GM12878 (cell line): Measurements from ENCODE around the gene MYOCOS. TPM values are rescaled to one million over a fixed set of nuclear protein-coding genes. Genes with fewer than 3 reads are reported as not detected.

Experiments used
- ATAC-seq: fragments of 200-7000 bp; cut with Tn5 transposase; 3 replicates; pipeline ENCODE4 v1.9.1; 2020; ENCODE audit warnings: mild to moderate bottlenecking, moderate library complexity
- BruUV-seq: library from RNA; stranded (reverse); fragments of 400-500 nt; replicated peaks from 2 replicates; lab custom pipeline; 2021; lab: Mats Ljungman, UMichigan
- CTCF ChIA-PET: fragments of 300-600 bp; sonication (Branson Sonifier 250); formaldehyde crosslinking; extraction: SDS; loops from one replicate; lab custom pipeline; 2021; ENCODE audit warnings: inconsistent platforms; lab: Yijun Ruan, JAX
- POLR2A ChIA-PET: fragments of 350-600 bp; formaldehyde crosslinking; extraction: SDS; loops from one replicate; lab custom pipeline; 2021; ENCODE audit warnings: inconsistent platforms; lab: Charles Lee
- RAD21 ChIA-PET: fragments of 300-600 bp; sonication (Branson Sonifier 250); formaldehyde crosslinking; loops from one replicate; lab custom pipeline; 2023; ENCODE audit warnings: antibody characterized with exemption; ENCODE audit not compliant: unreplicated experiment; lab: Charles Lee
- SMC1A ChIA-PET: fragments of 300-600 bp; sonication (Branson Sonifier 250); formaldehyde crosslinking; loops from one replicate; lab custom pipeline; 2023; ENCODE audit not compliant: unreplicated experiment, uncharacterized antibody; lab: Charles Lee
- DNase-seq: peaks from one replicate; pipeline ENCODE4 v3.0.0-alpha.2; 2011; ENCODE audit warnings: low read depth, low spot score
- FAIRE-seq: peaks from 3 replicates; lab custom pipeline; 2011; peaks lifted over from hg19 to GRCh38; lab: Jason Lieb, UNC
- H2AFZ ChIP-seq: 2 replicates; pipeline ENCODE4 v1.6.0; 2011; ENCODE audit warnings: low read depth, low read length, control low read depth; ENCODE audit not compliant: control insufficient read depth
- H3K27ac ChIP-seq: 2 replicates; pipeline ENCODE4 v1.5.1; 2011; ENCODE audit warnings: control low read depth; ENCODE audit not compliant: control insufficient read depth, insufficient read depth
- H3K27me3 ChIP-seq, 2 experiments: replicated peaks in 1 of 2; 2 replicates each; pipeline versions ENCODE4 v1.6.0 to v1.6.1; 2011; ENCODE audit warnings: low read length in 1 of 2; ENCODE audit not compliant: control insufficient read depth in 2 of 2, insufficient read depth in 2 of 2
- H3K36me3 ChIP-seq, 2 experiments: 2 replicates each; pipeline ENCODE4 v1.5.1; 2011; ENCODE audit warnings: low read length in 1 of 2; ENCODE audit not compliant: control insufficient read depth in 2 of 2, insufficient read depth in 2 of 2
- H3K4me1 ChIP-seq: 2 replicates; pipeline ENCODE4 v1.6.1; 2011; ENCODE audit warnings: mild to moderate bottlenecking, low read length, moderate library complexity, mixed read lengths; ENCODE audit not compliant: control insufficient read depth, insufficient read depth
- H3K4me2 ChIP-seq: 2 replicates; pipeline ENCODE4 v1.6.0; 2011; ENCODE audit warnings: control low read depth; ENCODE audit not compliant: control insufficient read depth, insufficient read depth
- H3K4me3 ChIP-seq: fragments of 200-600 bp; sonication (generic); 2 replicates; pipeline ENCODE4 v1.5.1; 2016
- H3K79me2 ChIP-seq: 2 replicates; pipeline ENCODE4 v1.6.0; 2011; ENCODE audit warnings: low read length; ENCODE audit not compliant: control insufficient read depth, insufficient read depth
- H3K9ac ChIP-seq: 2 replicates; pipeline ENCODE4 v1.8.0; 2011; ENCODE audit warnings: low read length, control low read depth, mixed read lengths; ENCODE audit not compliant: control insufficient read depth, insufficient read depth
- H3K9me3 ChIP-seq: replicated peaks from 3 replicates; pipeline ENCODE4 v1.5.1; 2011; ENCODE audit warnings: mild to moderate bottlenecking, low read length; ENCODE audit not compliant: control insufficient read depth, insufficient read depth
- H4K20me1 ChIP-seq: 2 replicates; pipeline ENCODE4 v1.6.0; 2011; ENCODE audit not compliant: control insufficient read depth, insufficient read depth
- BCL3 ChIP-seq: IDR thresholded peaks from 2 replicates; pipeline ENCODE4 v1.6.1; 2011; ENCODE audit warnings: borderline replicate concordance, low read depth, mild to moderate bottlenecking, moderate library complexity, low read length; ENCODE audit not compliant: insufficient read depth, poor library complexity, severe bottlenecking
- CTCF ChIP-seq, 3 experiments: IDR thresholded peaks in 2 of 3; conservative IDR thresholded peaks in 1 of 3; 2 replicates each; pipeline ENCODE4 v1.5.1; 2011; ENCODE audit warnings: low read depth in 3 of 3, low read length in 3 of 3, mild to moderate bottlenecking in 3 of 3, control low read depth in 2 of 3, moderate library complexity in 2 of 3, inconsistent platforms in 1 of 3, mixed read lengths in 1 of 3; ENCODE audit not compliant: control insufficient read depth in 2 of 3, insufficient read depth in 1 of 3; ENCODE audit errors: extremely low read depth in 1 of 3
- DPF2 ChIP-seq: fragments of 450-650 bp; IDR thresholded peaks from 2 replicates; pipeline ENCODE4 v1.6.1; 2017; ENCODE audit warnings: mild to moderate bottlenecking
- IKZF1 ChIP-seq: fragments of 450-650 bp; conservative IDR thresholded peaks from 2 replicates; pipeline ENCODE4 v1.6.1; 2017; ENCODE audit warnings: antibody characterized with exemption, mild to moderate bottlenecking
- IRF4 ChIP-seq: IDR thresholded peaks from 2 replicates; pipeline ENCODE4 v1.6.1; 2011; ENCODE audit warnings: low read depth, low read length
- RAD51 ChIP-seq: fragments of 450-650 bp; IDR thresholded peaks from 2 replicates; pipeline ENCODE4 v1.6.1; 2016; ENCODE audit warnings: moderate library complexity, mild to moderate bottlenecking, inconsistent platforms
- RCOR1 ChIP-seq: conservative IDR thresholded peaks from 2 replicates; pipeline ENCODE4 v1.6.1; 2012; ENCODE audit warnings: low read depth, low read length, improper control_type of control experiment
- SKIL ChIP-seq: fragments of 450-650 bp; IDR thresholded peaks from 2 replicates; pipeline ENCODE4 v1.6.1; 2017; ENCODE audit warnings: mild to moderate bottlenecking, low read depth, inconsistent platforms; ENCODE audit not compliant: poor library complexity, severe bottlenecking
- SPI1 ChIP-seq: IDR thresholded peaks from 2 replicates; pipeline ENCODE4 v1.6.1; 2011; ENCODE audit warnings: low read depth, mild to moderate bottlenecking, low read length, moderate library complexity, borderline replicate concordance; ENCODE audit not compliant: insufficient read depth
- WGBS: methylation state at CpG from one replicate; pipeline ENCODE4 v1.1.6; 2016; ENCODE audit warnings: low lambda C conversion rate; ENCODE audit not compliant: insufficient replicate concordance, insufficient coverage; ENCODE audit errors: missing lambda C conversion rate; 5-methylcytosine and 5-hydroxymethylcytosine counted together
- in situ Hi-C: fragments of 300-500 bp; cut with MboI; formaldehyde crosslinking; loops from 9 replicates; pipeline ENCODE4 v1.14.3; 2018; ENCODE audit warnings: mixed read lengths
- intact Hi-C: fragments of 100-400 bp; cut with micrococcal nuclease; formaldehyde crosslinking; loops from one replicate; pipeline ENCODE4 v1.14.2; 2022; ENCODE audit not compliant: unreplicated experiment
- polyA plus RNA-seq, 11 experiments: library from polyadenylated mRNA; depleted of rRNA in 4 of 11; unstranded in 6 of 11; stranded (reverse) in 5 of 11; fragments of >200 nt; fragmentation: Nextera tagmentation in 4 of 11; fragmentation: Illumina TruSeq in 1 of 11; extraction: Ambion mirVana in 4 of 11; extraction: Trizol in 1 of 11; gene quantifications; 1 replicate in 1 of 11; 2 replicates in 10 of 11; pipeline versions ENCODE4 v1.2.1 to v1.2.3, GENCODE V29; 2011 to 2016; ENCODE audit warnings: inconsistent platforms in 2 of 11, missing spikeins in 2 of 11, low read depth in 1 of 11
- total RNA-seq, 4 experiments: library from RNA; depleted of rRNA in 3 of 4; stranded (reverse); fragments of >200 nt in 3 of 4; fragmentation: Illumina TruSeq in 1 of 4; extraction: Trizol in 1 of 4; gene quantifications; 2 replicates each; pipeline versions ENCODE4 v1.2.1 to v1.2.3, GENCODE V29; 2013 to 2021

The MYOCOS gene
- total and polyA plus RNA-seq, 10 of the 15 experiments (the other 5 are each of a cell fraction or from before 2014, with no cell fraction given), result 0.12 to 0.24 (median 0.16) TPM; not detected in 4

- ChIA-PET SMC1A (interaction anchor here (1.4 kb wide), 1 partner anchor 13 kb away, joined by 6 read pairs; no protein-coding TSS in a partner anchor), POLR2A (interaction anchor here (0.5 to 1.4 kb wide), 2 partner anchors 10 to 15 kb away, joined by 3 to 5 read pairs; no protein-coding TSS in a partner anchor), RAD21 (no interaction called here)
- no TSS peak for BruUV-seq
- Histone ChIP-seq H4K20me1 (no peaks in the 10 kb centered on the region), H3K27me3 (no peaks in the 10 kb centered on the region), H2AFZ (no peak overlapping the region), H3K79me2 (no peaks in the 10 kb centered on the region), H3K9ac (no peak overlapping the region), H3K27ac (no peak overlapping the region)
- DNase-seq (no peak), ATAC-seq (no peak)
- TF ChIP-seq RAD51 (no peak), SPI1 (no peak), SKIL (no peak), BCL3 (no peak), DPF2 (no peak), CTCF (IDR thresholded peaks at IDR 0.05 in 2 of 3, conservative IDR thresholded peaks at IDR 0.05 in 1 of 3; ENCODE audit: control insufficient read depth in 2 of 3, extremely low read depth in 1 of 3, insufficient read depth in 1 of 3, low read depth in 3 of 3, low read length in 3 of 3) (no peak), IKZF1 (no peak), RCOR1 (no peak), IRF4 (no peak)
- TF ChIP-seq, all 136 proteins: peak for 0
- in situ Hi-C loops (no loop called here), intact Hi-C loops (no loop called here)
- Histone ChIP-seq H3K9me3 (no peaks in the 10 kb centered on the region; the same call in 2 of the 3 replicates), H3K4me2 (no peak overlapping the region), H3K4me3 (no peak overlapping the region), H3K36me3 (no peaks in the 10 kb centered on the region), H3K4me1 (peaks cover 6% of the 10 kb centered on the region; the same call in 1 of the 2 replicates)
- FAIRE-seq, result no peak
- WGBS, result 72% methylated on average over 2 of the region's 2 CpGs
- CTCF ChIA-PET, result interaction anchor here (1.5 kb wide), 1 partner anchor 17 kb away, joined by 10 read pairs; no protein-coding TSS in a partner anchor
Measured at GRCh38 chr1:171628225-171628624, 6.2 kb downstream of the MYOCOS start.
